ENCODE measurements around the gene CDK5. TPM values are rescaled to one million over a fixed set of nuclear protein-coding genes. Genes with fewer than 3 reads are reported as not detected.
A peak's percentile ranks its signal among the peaks of the same experiment; 100 is the strongest.

The CDK5 gene
- total and polyA plus RNA-seq, 9 of the 15 experiments (the other 6 are each of a cell fraction or from before 2014, with no cell fraction given) = 3.2 to 38.0 (median 27.5) TPM

DNA sequence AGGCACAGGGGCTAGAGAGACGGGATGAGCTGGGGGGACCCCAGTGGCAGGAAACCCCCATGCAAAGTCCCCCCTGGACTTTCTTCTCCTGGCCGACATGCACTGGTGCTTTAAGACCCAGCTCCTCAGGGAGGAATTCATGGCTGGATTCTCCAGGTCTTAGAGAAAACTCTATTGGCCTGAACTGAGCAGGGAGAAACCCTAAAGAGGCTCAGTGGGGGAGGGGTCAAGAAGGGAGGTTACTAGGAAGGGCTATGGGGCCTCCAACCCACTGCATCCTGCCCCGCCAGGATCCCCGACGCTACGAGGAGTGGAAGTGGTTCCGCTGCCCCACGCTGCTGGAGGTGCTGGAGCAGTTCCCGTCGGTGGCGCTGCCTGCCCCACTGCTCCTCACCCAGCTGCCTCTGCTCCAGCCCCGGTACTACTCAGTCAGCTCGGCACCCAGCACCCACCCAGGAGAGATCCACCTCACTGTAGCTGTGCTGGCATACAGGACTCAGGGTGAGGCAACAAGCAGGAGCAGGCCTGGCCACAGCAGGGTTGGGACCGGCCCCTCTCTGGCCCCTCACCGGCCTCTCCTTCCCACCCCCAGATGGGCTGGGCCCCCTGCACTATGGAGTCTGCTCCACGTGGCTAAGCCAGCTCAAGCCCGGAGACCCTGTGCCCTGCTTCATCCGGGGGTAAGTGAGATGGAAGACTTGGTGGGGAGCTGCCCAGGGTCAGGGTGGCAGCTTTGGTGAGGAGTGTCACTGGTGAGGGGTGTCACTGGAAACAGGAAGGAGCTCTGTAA lies 47.2 kb downstream of the CDK5 start (continued):
- TF ChIP-seq, protein P1, sequence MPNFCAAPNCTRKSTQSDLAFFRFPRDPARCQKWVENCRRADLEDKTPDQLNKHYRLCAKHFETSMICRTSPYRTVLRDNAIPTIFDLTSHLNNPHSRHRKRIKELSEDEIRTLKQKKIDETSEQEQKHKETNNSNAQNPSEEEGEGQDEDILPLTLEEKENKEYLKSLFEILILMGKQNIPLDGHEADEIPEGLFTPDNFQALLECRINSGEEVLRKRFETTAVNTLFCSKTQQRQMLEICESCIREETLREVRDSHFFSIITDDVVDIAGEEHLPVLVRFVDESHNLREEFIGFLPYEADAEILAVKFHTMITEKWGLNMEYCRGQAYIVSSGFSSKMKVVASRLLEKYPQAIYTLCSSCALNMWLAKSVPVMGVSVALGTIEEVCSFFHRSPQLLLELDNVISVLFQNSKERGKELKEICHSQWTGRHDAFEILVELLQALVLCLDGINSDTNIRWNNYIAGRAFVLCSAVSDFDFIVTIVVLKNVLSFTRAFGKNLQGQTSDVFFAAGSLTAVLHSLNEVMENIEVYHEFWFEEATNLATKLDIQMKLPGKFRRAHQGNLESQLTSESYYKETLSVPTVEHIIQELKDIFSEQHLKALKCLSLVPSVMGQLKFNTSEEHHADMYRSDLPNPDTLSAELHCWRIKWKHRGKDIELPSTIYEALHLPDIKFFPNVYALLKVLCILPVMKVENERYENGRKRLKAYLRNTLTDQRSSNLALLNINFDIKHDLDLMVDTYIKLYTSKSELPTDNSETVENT (CRISPR knock-in tag; IDR thresholded peaks at IDR 0.05) = peak; percentile 68; the same call in 1 of the 2 replicates
- no peak for TF ChIP-seq ZNF133 (CRISPR knock-in tag; IDR thresholded peaks at IDR 0.05)
- no peak for TF ChIP-seq ZNF57 (CRISPR knock-in tag; IDR thresholded peaks at IDR 0.05)
- TF ChIP-seq, protein P2, sequence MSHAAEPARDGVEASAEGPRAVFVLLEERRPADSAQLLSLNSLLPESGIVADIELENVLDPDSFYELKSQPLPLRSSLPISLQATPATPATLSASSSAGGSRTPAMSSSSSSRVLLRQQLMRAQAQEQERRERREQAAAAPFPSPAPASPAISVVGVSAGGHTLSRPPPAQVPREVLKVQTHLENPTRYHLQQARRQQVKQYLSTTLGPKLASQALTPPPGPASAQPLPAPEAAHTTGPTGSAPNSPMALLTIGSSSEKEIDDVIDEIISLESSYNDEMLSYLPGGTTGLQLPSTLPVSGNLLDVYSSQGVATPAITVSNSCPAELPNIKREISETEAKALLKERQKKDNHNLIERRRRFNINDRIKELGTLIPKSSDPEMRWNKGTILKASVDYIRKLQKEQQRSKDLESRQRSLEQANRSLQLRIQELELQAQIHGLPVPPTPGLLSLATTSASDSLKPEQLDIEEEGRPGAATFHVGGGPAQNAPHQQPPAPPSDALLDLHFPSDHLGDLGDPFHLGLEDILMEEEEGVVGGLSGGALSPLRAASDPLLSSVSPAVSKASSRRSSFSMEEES (CRISPR knock-in tag; IDR thresholded peaks at IDR 0.05) = no peak
- no peak for TF ChIP-seq ZBTB1 (CRISPR knock-in tag; IDR thresholded peaks at IDR 0.05; ENCODE audit: borderline replicate concordance, low read depth)
- no peak for TF ChIP-seq ZNF79 (CRISPR knock-in tag; IDR thresholded peaks at IDR 0.05; ENCODE audit: low read depth)
- peak; percentile 62; the same call in 1 of the 2 replicates for TF ChIP-seq NR2C2 (CRISPR knock-in tag; IDR thresholded peaks at IDR 0.05)
- no peak for TF ChIP-seq NR2C2 (tag; IDR thresholded peaks at IDR 0.05)
- peak; percentile 76 for TF ChIP-seq TOE1 (IDR thresholded peaks at IDR 0.05; ENCODE audit: borderline replicate concordance)
- no peak for TF ChIP-seq TOE1 (CRISPR knock-in tag; IDR thresholded peaks at IDR 0.05; ENCODE audit: borderline replicate concordance, low read depth)
- TF ChIP-seq SREBF1 (IDR thresholded peaks at IDR 0.05; ENCODE audit: borderline replicate concordance, low read depth, low read length) = no peak
- TF ChIP-seq, protein P3, sequence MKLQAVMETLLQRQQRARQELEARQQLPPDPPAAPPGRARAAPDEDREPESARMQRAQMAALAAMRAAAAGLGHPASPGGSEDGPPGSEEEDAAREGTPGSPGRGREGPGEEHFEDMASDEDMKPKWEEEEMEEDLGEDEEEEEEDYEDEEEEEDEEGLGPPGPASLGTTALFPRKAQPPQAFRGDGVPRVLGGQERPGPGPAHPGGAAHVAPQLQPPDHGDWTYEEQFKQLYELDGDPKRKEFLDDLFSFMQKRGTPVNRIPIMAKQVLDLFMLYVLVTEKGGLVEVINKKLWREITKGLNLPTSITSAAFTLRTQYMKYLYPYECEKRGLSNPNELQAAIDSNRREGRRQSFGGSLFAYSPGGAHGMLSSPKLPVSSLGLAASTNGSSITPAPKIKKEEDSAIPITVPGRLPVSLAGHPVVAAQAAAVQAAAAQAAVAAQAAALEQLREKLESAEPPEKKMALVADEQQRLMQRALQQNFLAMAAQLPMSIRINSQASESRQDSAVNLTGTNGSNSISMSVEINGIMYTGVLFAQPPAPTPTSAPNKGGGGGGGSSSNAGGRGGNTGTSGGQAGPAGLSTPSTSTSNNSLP (IDR thresholded peaks at IDR 0.05; ENCODE audit: borderline replicate concordance, low read depth, low read length) = no peak
- TF ChIP-seq ZC3H4 (CRISPR knock-in tag; IDR thresholded peaks at IDR 0.05; ENCODE audit: borderline replicate concordance) = no peak
- no peak for TF ChIP-seq ZNF165 (CRISPR knock-in tag; IDR thresholded peaks at IDR 0.05; ENCODE audit: borderline replicate concordance)
- no peak for TF ChIP-seq NFYB (IDR thresholded peaks at IDR 0.05; ENCODE audit: extremely low read depth, insufficient read length)
- no peak; the same call in 1 of the 2 replicates for TF ChIP-seq ZBTB17 (CRISPR knock-in tag; IDR thresholded peaks at IDR 0.05)
- TF ChIP-seq BHLHE40 (IDR thresholded peaks at IDR 0.05; ENCODE audit: low read length) = no peak
- peak; percentile 52; the same call in 1 of the 2 replicates for TF ChIP-seq CTBP1 (IDR thresholded peaks at IDR 0.05; ENCODE audit: borderline replicate concordance)
- 0 out of 2 replicates have a peak, but pooled peaks have one; percentile 68 for TF ChIP-seq SRSF3 (IDR thresholded peaks at IDR 0.05; ENCODE audit: insufficient read depth, low read length)
- TF ChIP-seq NR4A1 (CRISPR knock-in tag; IDR thresholded peaks at IDR 0.05) = no peak; the same call in 1 of the 2 replicates
- TF ChIP-seq NR4A1 (tag; IDR thresholded peaks at IDR 0.05) = peak; percentile 88
- TF ChIP-seq SMC3 (conservative IDR thresholded peaks at IDR 0.05; ENCODE audit: insufficient read depth, low read depth, low read length) = 0 out of 2 replicates have a peak, but pooled peaks have one; percentile 1
- no peak for TF ChIP-seq ZNF668 (CRISPR knock-in tag; IDR thresholded peaks at IDR 0.05)

Measured in K562 (cell line).